Measurements from ENCODE around the gene HS6ST3.

DNA sequence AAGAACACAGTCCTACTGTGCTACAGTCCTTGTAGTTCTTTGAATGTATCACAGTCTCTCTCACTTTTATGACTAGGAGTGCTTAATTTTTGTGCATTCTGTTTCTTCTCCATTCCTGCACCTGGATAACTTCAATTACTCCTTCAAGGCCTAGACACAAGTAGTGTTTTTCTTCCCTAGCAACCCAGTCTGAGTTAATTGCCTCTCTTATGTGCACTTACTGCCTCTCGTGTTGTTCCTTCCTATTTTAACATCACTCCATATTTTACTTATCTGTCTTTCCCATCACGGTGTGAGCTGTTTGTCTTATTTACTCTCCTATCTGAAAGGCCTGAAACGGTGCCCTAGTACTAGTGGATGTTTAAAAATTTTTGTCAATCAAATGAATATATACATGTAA, 101.5 kb downstream of the HS6ST3 start:
- TF ChIP-seq, protein P1, sequence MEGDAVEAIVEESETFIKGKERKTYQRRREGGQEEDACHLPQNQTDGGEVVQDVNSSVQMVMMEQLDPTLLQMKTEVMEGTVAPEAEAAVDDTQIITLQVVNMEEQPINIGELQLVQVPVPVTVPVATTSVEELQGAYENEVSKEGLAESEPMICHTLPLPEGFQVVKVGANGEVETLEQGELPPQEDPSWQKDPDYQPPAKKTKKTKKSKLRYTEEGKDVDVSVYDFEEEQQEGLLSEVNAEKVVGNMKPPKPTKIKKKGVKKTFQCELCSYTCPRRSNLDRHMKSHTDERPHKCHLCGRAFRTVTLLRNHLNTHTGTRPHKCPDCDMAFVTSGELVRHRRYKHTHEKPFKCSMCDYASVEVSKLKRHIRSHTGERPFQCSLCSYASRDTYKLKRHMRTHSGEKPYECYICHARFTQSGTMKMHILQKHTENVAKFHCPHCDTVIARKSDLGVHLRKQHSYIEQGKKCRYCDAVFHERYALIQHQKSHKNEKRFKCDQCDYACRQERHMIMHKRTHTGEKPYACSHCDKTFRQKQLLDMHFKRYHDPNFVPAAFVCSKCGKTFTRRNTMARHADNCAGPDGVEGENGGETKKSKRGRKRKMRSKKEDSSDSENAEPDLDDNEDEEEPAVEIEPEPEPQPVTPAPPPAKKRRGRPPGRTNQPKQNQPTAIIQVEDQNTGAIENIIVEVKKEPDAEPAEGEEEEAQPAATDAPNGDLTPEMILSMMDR (conservative IDR thresholded peaks at IDR 0.05 in 1 of 2, IDR thresholded peaks at IDR 0.05 in 1 of 2; ENCODE audit: low read depth in 1 of 2, low read length in 2 of 2) = no peak
- TF ChIP-seq EZH2 (IDR thresholded peaks at IDR 0.05; ENCODE audit: low read length, missing control alignments) = no peak
